GM23248 (cell line): ENCODE measurements around the gene PLEKHS1. TPM values are rescaled to one million over a fixed set of nuclear protein-coding genes. Genes with fewer than 3 reads are reported as not detected.

Experiments used
- DNase-seq: peaks from one replicate; pipeline ENCODE4 v3.0.0-alpha.2; 2015
- H2AFZ ChIP-seq: fragments of 200-600 bp; sonication (generic); 2 replicates; pipeline ENCODE4 v1.6.1; 2016; ENCODE audit warnings: antibody characterized with exemption
- H3F3A ChIP-seq: fragments of 200-600 bp; sonication (generic); 2 replicates; pipeline ENCODE4 v1.6.1; 2016; ENCODE audit warnings: mild to moderate bottlenecking, antibody characterized with exemption, mixed run types; ENCODE audit not compliant: insufficient read depth
- H3K27ac ChIP-seq: fragments of 200-600 bp; sonication (generic); 2 replicates; pipeline ENCODE4 v1.5.1; 2016; ENCODE audit warnings: mild to moderate bottlenecking
- H3K27me3 ChIP-seq: fragments of 200-600 bp; sonication (generic); replicated peaks from 2 replicates; pipeline ENCODE4 v1.6.1; 2016; ENCODE audit warnings: mild to moderate bottlenecking; ENCODE audit not compliant: insufficient read depth
- H3K36me3 ChIP-seq: fragments of 200-600 bp; sonication (generic); 2 replicates; pipeline ENCODE4 v1.6.1; 2016; ENCODE audit warnings: low read depth, mild to moderate bottlenecking
- H3K4me1 ChIP-seq: fragments of 200-600 bp; sonication (generic); 2 replicates; pipeline ENCODE4 v1.6.1; 2016; ENCODE audit warnings: mild to moderate bottlenecking; ENCODE audit not compliant: insufficient read depth
- H3K4me2 ChIP-seq: fragments of 200-600 bp; sonication (generic); one replicate; pipeline ENCODE4 v1.6.1; 2016; ENCODE audit warnings: mild to moderate bottlenecking; ENCODE audit not compliant: unreplicated experiment
- H3K4me3 ChIP-seq: fragments of 200-600 bp; sonication (generic); 2 replicates; pipeline ENCODE4 v1.5.1; 2016; ENCODE audit warnings: mild to moderate bottlenecking
- H3K79me2 ChIP-seq: fragments of 200-600 bp; sonication (generic); 2 replicates; pipeline ENCODE4 v1.6.1; 2016; ENCODE audit warnings: mild to moderate bottlenecking; ENCODE audit not compliant: insufficient read depth
- H3K9ac ChIP-seq: fragments of 200-600 bp; sonication (generic); 2 replicates; pipeline ENCODE4 v1.6.1; 2016; ENCODE audit warnings: mild to moderate bottlenecking
- H3K9me2 ChIP-seq: fragments of 200-600 bp; sonication (generic); 2 replicates; pipeline ENCODE4 v1.6.1; 2016; ENCODE audit warnings: mixed run types, mild to moderate bottlenecking, moderate library complexity; ENCODE audit not compliant: insufficient read depth
- H3K9me3 ChIP-seq: fragments of 200-600 bp; sonication (generic); one replicate; pipeline ENCODE4 v1.6.1; 2017; ENCODE audit warnings: low read depth
- H4K20me1 ChIP-seq: fragments of 200-600 bp; sonication (generic); 2 replicates; pipeline ENCODE4 v1.6.0; 2016; ENCODE audit not compliant: insufficient read depth
- EZH2 ChIP-seq: fragments of 200-600 bp; sonication (generic); IDR thresholded peaks from 2 replicates; pipeline ENCODE4 v1.6.1; 2018; ENCODE audit warnings: antibody characterized with exemption, mild to moderate bottlenecking; ENCODE audit not compliant: insufficient read depth, poor library complexity, severe bottlenecking
- EZH2phosphoT487 ChIP-seq: fragments of 200-600 bp; sonication (generic); IDR thresholded peaks from 2 replicates; pipeline ENCODE4 v1.6.1; 2018; ENCODE audit warnings: antibody characterized with exemption, moderate library complexity, mild to moderate bottlenecking, low read depth; ENCODE audit not compliant: insufficient read depth
- WGBS, 2 experiments: methylation state at CpG; one replicate each; pipeline ENCODE4 v1.1.6; 2015 to 2017; ENCODE audit warnings: low lambda C conversion rate in 2 of 2, low coverage in 1 of 2; ENCODE audit errors: missing lambda C conversion rate in 2 of 2; 5-methylcytosine and 5-hydroxymethylcytosine counted together
- in situ Hi-C: fragments of 300-500 bp; cut with MboI; formaldehyde crosslinking; loops from 2 replicates; pipeline ENCODE4 v1.15.0; 2020
- polyA plus RNA-seq: library from polyadenylated mRNA; unstranded; fragments of >200 nt; fragmentation: Nextera tagmentation; extraction: Ambion mirVana; gene quantifications from 2 replicates; pipeline ENCODE4 v1.2.1, GENCODE V29; 2016
- total RNA-seq: library from RNA; depleted of rRNA; stranded (reverse); fragments of >200 nt; shearing (Covaris generic); gene quantifications from 2 replicates; pipeline ENCODE4 v1.2.3, GENCODE V29; 2014

The PLEKHS1 gene
- total and polyA plus RNA-seq, 2 experiments from 2014 or later: not detected

- no peak overlapping the region for H3K9ac ChIP-seq
- peaks cover 3% of the 10 kb centered on the region; the same call in 1 of the 2 replicates for H3K4me1 ChIP-seq
- H3K9me2 ChIP-seq: no peaks in the 10 kb centered on the region
- no peaks in the 10 kb centered on the region for H4K20me1 ChIP-seq
- H3K4me2 ChIP-seq: no peak overlapping the region
- 2 to 7% methylated on average over 2 of the region's 2 CpGs for WGBS, 2 experiments
- no peaks in the 10 kb centered on the region for H3K36me3 ChIP-seq
- H3K79me2 ChIP-seq: no peaks in the 10 kb centered on the region
- no peak overlapping the region for H2AFZ ChIP-seq
- no peaks in the 10 kb centered on the region for H3K9me3 ChIP-seq
- 0 out of 2 replicates have a peak, but pooled peaks cover 15% of the 10 kb centered on the region for H3F3A ChIP-seq
- in situ Hi-C loops: no loop called here
- H3K4me3 ChIP-seq: no peak overlapping the region
- H3K27me3 ChIP-seq: no peaks in the 10 kb centered on the region
- H3K27ac ChIP-seq: no peak overlapping the region
- no peak for TF ChIP-seq EZH2phosphoT487
- no peak for TF ChIP-seq EZH2
- peak; percentile 6 for DNase-seq
Measured at GRCh38 chr10:113735913-113736312, 15.6 kb upstream of the PLEKHS1 start.

- 12 to 14% methylated on average over 1 of the region's 1 CpG for WGBS, 2 experiments
Measured at GRCh38 chr10:113736576-113736975, 14.9 kb upstream of the PLEKHS1 start.

GRCh38 chr10:113739031-113739430, 12.5 kb upstream of the PLEKHS1 start:
- no peak for DNase-seq
- H3K36me3 ChIP-seq: no peaks in the 10 kb centered on the region
- no peaks in the 10 kb centered on the region for H3K9me2 ChIP-seq
- H4K20me1 ChIP-seq: no peaks in the 10 kb centered on the region
- no peak for TF ChIP-seq EZH2phosphoT487
- TF ChIP-seq EZH2: no peak
- no peak overlapping the region for H2AFZ ChIP-seq
- no peak overlapping the region for H3K4me3 ChIP-seq
- WGBS, 2 experiments: 71 to 77% methylated on average over 4 of the region's 4 CpGs
- H3K4me2 ChIP-seq: no peak overlapping the region
- in situ Hi-C loops: no loop called here
- H3K4me1 ChIP-seq: peaks cover 3% of the 10 kb centered on the region; the same call in 1 of the 2 replicates
- peaks cover 8% of the 10 kb centered on the region; the same call in 1 of the 2 replicates for H3K27me3 ChIP-seq
- H3K27ac ChIP-seq: no peak overlapping the region
- H3K79me2 ChIP-seq: no peaks in the 10 kb centered on the region
- 0 out of 2 replicates have a peak, but pooled peaks cover 15% of the 10 kb centered on the region for H3F3A ChIP-seq
- no peak overlapping the region for H3K9ac ChIP-seq
- H3K9me3 ChIP-seq: no peaks in the 10 kb centered on the region

More at GRCh38 chr10:113736576-113736975, 14.9 kb upstream of the PLEKHS1 start:
- Histone ChIP-seq H3K4me2 (no peak overlapping the region), H3K27ac (no peak overlapping the region), H2AFZ (no peak overlapping the region), H3K4me1 (peaks cover 3% of the 10 kb centered on the region; the same call in 1 of the 2 replicates), H4K20me1 (no peaks in the 10 kb centered on the region), H3K4me3 (no peak overlapping the region), H3K79me2 (no peaks in the 10 kb centered on the region), H3K9me2 (no peaks in the 10 kb centered on the region), H3F3A (0 out of 2 replicates have a peak, but pooled peaks cover 15% of the 10 kb centered on the region), H3K9ac (no peak overlapping the region), H3K27me3 (no peaks in the 10 kb centered on the region), H3K9me3 (no peaks in the 10 kb centered on the region), H3K36me3 (no peaks in the 10 kb centered on the region)
- TF ChIP-seq EZH2phosphoT487: no peak
- TF ChIP-seq EZH2: no peak
- peak; percentile 7 for DNase-seq
- in situ Hi-C loops: no loop called here

GRCh38 chr10:113739577-113739976, 11.9 kb upstream of the PLEKHS1 start:
- Histone ChIP-seq H2AFZ (no peak overlapping the region), H3K36me3 (no peaks in the 10 kb centered on the region), H3K79me2 (no peaks in the 10 kb centered on the region), H3K4me3 (no peak overlapping the region), H3F3A (0 out of 2 replicates have a peak, but pooled peaks cover 15% of the 10 kb centered on the region), H3K9me2 (no peaks in the 10 kb centered on the region), H3K27me3 (peaks cover 8% of the 10 kb centered on the region; the same call in 1 of the 2 replicates), H3K9ac (no peak overlapping the region), H3K9me3 (no peaks in the 10 kb centered on the region), H3K27ac (no peak overlapping the region), H4K20me1 (no peaks in the 10 kb centered on the region), H3K4me2 (no peak overlapping the region), H3K4me1 (peaks cover 3% of the 10 kb centered on the region; the same call in 1 of the 2 replicates)
- TF ChIP-seq EZH2: no peak
- TF ChIP-seq EZH2phosphoT487: no peak
- WGBS, 2 experiments: 52 to 57% methylated on average over 3 of the region's 3 CpGs
- in situ Hi-C loops: no loop called here
- DNase-seq: no peak
